Uterus (tissue), 4 donors: Measurements from ENCODE around the gene ART4. TPM values are rescaled to one million over a fixed set of nuclear protein-coding genes. Genes with fewer than 3 reads are reported as not detected.

Experiments used
- DNase-seq, 2 donors: peaks; one replicate each; pipeline ENCODE4 v3.0.0-alpha.2; 2019 to 2020
- H3K27ac ChIP-seq, 2 donors: fragments of 200-600 bp; sonication (generic); 1 replicate in 1 of 2; 2 replicates in 1 of 2; pipeline ENCODE4 v1.5.1; 2016 to 2018
- H3K27me3 ChIP-seq, 2 donors: fragments of 200-600 bp; sonication (generic); one replicate each; pipeline ENCODE4 v1.5.1; 2018 to 2019; ENCODE audit warnings: control low read depth in 1 of 2
- H3K36me3 ChIP-seq, 2 donors: fragments of 200-600 bp; sonication (generic); one replicate each; pipeline ENCODE4 v1.5.1; 2019; ENCODE audit warnings: control low read depth in 1 of 2
- H3K4me1 ChIP-seq, 2 donors: fragments of 200-600 bp; sonication (generic); one replicate each; pipeline ENCODE4 v1.5.1; 2018 to 2019; ENCODE audit warnings: control low read depth in 1 of 2
- H3K4me3 ChIP-seq, 2 donors: fragments of 200-600 bp; sonication (generic); 1 replicate in 1 of 2; 2 replicates in 1 of 2; pipeline ENCODE4 v1.5.1; 2018 to 2019; ENCODE audit warnings: mild to moderate bottlenecking in 1 of 2
- H3K9me3 ChIP-seq, 2 donors: fragments of 200-600 bp; sonication (generic); one replicate each; pipeline ENCODE4 v1.5.1; 2019; ENCODE audit warnings: control low read depth in 1 of 2
- POLR2A ChIP-seq, 2 donors: fragments of 450-650 bp; IDR thresholded peaks; one replicate each; pipeline ENCODE4 v1.6.1; 2016; ENCODE audit warnings: antibody characterized with exemption in 2 of 2, mild to moderate bottlenecking in 1 of 2, moderate library complexity in 1 of 2
- intact Hi-C: fragments of 100-400 bp; cut with DNase I; formaldehyde crosslinking; loops from one replicate; pipeline ENCODE4 v1.15.1; 2023; ENCODE audit warnings: low total_unique reads
- total RNA-seq, 4 donors: library from RNA; depleted of rRNA in 3 of 4; stranded (reverse); fragments of >200 nt in 3 of 4; gene quantifications; one replicate each; pipeline versions ENCODE4 v1.1.0 to v1.2.4, GENCODE V29; 2014 to 2023
- TF ChIP-seq, protein P1 (sequence below), 4 experiments: fragments of 200-600 bp in 2 of 4; fragments of 450-650 bp in 2 of 4; sonication (generic) in 2 of 4; IDR thresholded peaks; one replicate each; pipeline ENCODE4 v1.5.1; 2016 to 2019; ENCODE audit warnings: antibody characterized with exemption in 4 of 4, mild to moderate bottlenecking in 2 of 4, moderate library complexity in 1 of 4
- donor health status: DM: yes; HTN: yes; CAD: no.

The ART4 gene
- total RNA-seq, 4 donors from 2014 or later, result 0.51 to 3.7 (median 1.0) TPM

GRCh38 chr12:14840616-14841015, 2.7 kb downstream of the ART4 start:
- intact Hi-C loops, result loop anchor here (10.0 kb wide), 1 partner anchor 434 kb away; no protein-coding TSS in a partner anchor
- no peak for TF ChIP-seq POLR2A (IDR thresholded peaks at IDR 0.05)
- H3K27ac ChIP-seq, result peak overlapping the region in 1 of 2 donors; percentile 46

DNA sequence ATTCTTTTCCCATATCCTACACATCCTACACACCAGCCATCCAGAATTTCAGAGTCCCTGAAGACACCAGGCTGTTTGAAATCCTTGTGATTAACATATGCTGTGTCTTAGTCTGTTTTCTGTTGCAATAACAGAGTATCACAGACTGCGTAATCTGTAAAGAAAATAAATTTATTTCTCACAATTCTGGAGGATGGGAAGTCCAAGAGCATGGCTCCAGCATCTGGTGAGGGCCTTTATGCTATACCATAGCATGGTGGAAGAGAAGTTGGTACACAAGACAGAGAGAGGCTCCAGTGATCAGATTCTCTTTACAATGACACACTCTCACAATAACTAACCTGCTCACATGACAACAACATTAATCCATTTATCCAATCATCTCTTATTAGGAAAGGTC, 4.1 kb downstream of the ART4 start:
- intact Hi-C loops, result no loop called here
- no peak overlapping the region for H3K27ac ChIP-seq
- H3K4me1 ChIP-seq, result no peaks in the 10 kb centered on the region
- H3K4me3 ChIP-seq, result no peak overlapping the region
- H3K27me3 ChIP-seq, result no peaks in the 10 kb centered on the region
- H3K9me3 ChIP-seq, result no peaks in the 10 kb centered on the region
- TF ChIP-seq, protein P1, sequence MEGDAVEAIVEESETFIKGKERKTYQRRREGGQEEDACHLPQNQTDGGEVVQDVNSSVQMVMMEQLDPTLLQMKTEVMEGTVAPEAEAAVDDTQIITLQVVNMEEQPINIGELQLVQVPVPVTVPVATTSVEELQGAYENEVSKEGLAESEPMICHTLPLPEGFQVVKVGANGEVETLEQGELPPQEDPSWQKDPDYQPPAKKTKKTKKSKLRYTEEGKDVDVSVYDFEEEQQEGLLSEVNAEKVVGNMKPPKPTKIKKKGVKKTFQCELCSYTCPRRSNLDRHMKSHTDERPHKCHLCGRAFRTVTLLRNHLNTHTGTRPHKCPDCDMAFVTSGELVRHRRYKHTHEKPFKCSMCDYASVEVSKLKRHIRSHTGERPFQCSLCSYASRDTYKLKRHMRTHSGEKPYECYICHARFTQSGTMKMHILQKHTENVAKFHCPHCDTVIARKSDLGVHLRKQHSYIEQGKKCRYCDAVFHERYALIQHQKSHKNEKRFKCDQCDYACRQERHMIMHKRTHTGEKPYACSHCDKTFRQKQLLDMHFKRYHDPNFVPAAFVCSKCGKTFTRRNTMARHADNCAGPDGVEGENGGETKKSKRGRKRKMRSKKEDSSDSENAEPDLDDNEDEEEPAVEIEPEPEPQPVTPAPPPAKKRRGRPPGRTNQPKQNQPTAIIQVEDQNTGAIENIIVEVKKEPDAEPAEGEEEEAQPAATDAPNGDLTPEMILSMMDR (IDR thresholded peaks at IDR 0.05), result no peak
- TF ChIP-seq POLR2A (IDR thresholded peaks at IDR 0.05), result no peak
- no peaks in the 10 kb centered on the region for H3K36me3 ChIP-seq
- no peak for DNase-seq

More at GRCh38 chr12:14840616-14841015, 2.7 kb downstream of the ART4 start:
- no peak overlapping the region for H3K4me3 ChIP-seq
- H3K9me3 ChIP-seq, result no peaks in the 10 kb centered on the region
- H3K36me3 ChIP-seq, result no peaks in the 10 kb centered on the region
- DNase-seq, result no peak
- H3K4me1 ChIP-seq, result no peaks in the 10 kb centered on the region
- H3K27me3 ChIP-seq, result no peaks in the 10 kb centered on the region

- Histone ChIP-seq H3K27ac (no peak overlapping the region), H3K27me3 (no peaks in the 10 kb centered on the region), H3K36me3 (no peaks in the 10 kb centered on the region), H3K9me3 (no peaks in the 10 kb centered on the region), H3K4me1 (no peaks in the 10 kb centered on the region), H3K4me3 (no peak overlapping the region)
- TF ChIP-seq, protein P1 (IDR thresholded peaks at IDR 0.05), result no peak
- no peak for TF ChIP-seq POLR2A (IDR thresholded peaks at IDR 0.05)
- DNase-seq, result no peak
- intact Hi-C loops, result no loop called here
Observed at GRCh38 chr12:14836336-14837210, 6.8 kb downstream of the ART4 start.

DNA sequence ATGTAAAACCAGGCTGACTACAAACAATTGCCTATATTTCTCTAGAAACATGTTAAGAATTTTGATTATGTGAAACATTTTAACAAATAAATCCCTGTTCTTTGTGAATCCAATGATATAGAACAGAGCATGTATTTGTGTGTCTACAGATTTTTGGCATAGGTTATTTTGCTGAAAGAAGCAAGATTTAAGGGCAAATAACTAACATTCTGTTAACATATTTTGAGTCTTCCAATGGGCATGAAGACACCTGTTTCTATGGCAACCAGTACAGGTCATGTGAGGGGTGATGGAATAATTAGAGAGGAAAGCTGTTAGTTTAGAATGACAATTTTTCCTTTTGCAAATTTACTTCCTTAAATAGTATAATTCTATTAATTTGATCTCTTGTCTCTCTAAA, 8.8 kb downstream of the ART4 start:
- Histone ChIP-seq H3K27me3 (no peaks in the 10 kb centered on the region), H3K4me3 (no peak overlapping the region), H3K4me1 (no peaks in the 10 kb centered on the region), H3K9me3 (no peaks in the 10 kb centered on the region), H3K27ac (no peak overlapping the region), H3K36me3 (no peaks in the 10 kb centered on the region)
- no peak for DNase-seq
- intact Hi-C loops, result no loop called here
- TF ChIP-seq POLR2A (IDR thresholded peaks at IDR 0.05), result no peak
- TF ChIP-seq, protein P1 (IDR thresholded peaks at IDR 0.05), result no peak

GRCh38 chr12:14833952-14834351, 9.4 kb downstream of the ART4 start:
- Histone ChIP-seq H3K27me3 (no peaks in the 10 kb centered on the region), H3K36me3 (no peaks in the 10 kb centered on the region), H3K27ac (no peak overlapping the region), H3K4me1 (no peaks in the 10 kb centered on the region), H3K4me3 (no peak overlapping the region), H3K9me3 (no peaks in the 10 kb centered on the region)
- DNase-seq, result no peak
- TF ChIP-seq, protein P1 (IDR thresholded peaks at IDR 0.05), result no peak
- TF ChIP-seq POLR2A (IDR thresholded peaks at IDR 0.05), result no peak
- intact Hi-C loops, result no loop called here
